Endodermal cell (in vitro differentiated cells): ENCODE results near the gene ANKRD35. TPM values are rescaled to one million over a fixed set of nuclear protein-coding genes. Genes with fewer than 3 reads are reported as not detected.

ENCODE experiments used
- DNase-seq: peaks from one replicate; pipeline ENCODE4 v3.0.0-alpha.2; 2017
- H3K27ac ChIP-seq: 2 replicates; pipeline ENCODE4 v1.5.1; 2013; ENCODE audit warnings: mild to moderate bottlenecking, low read depth, low read length, moderate library complexity
- H3K27me3 ChIP-seq: 2 replicates; pipeline ENCODE4 v1.6.1; 2013; ENCODE audit warnings: mild to moderate bottlenecking, low read length, moderate library complexity; ENCODE audit not compliant: insufficient read depth, control insufficient read depth, poor library complexity, severe bottlenecking
- H3K36me3 ChIP-seq: 2 replicates; pipeline ENCODE4 v1.7.0; 2013; ENCODE audit warnings: mild to moderate bottlenecking, low read length, moderate library complexity; ENCODE audit not compliant: control insufficient read depth, insufficient read depth
- H3K4me1 ChIP-seq: one replicate; pipeline ENCODE4 v1.7.0; 2013; ENCODE audit warnings: low read length; ENCODE audit not compliant: control insufficient read depth, insufficient read depth
- H3K4me3 ChIP-seq: 2 replicates; pipeline ENCODE4 v1.5.1; 2013; ENCODE audit warnings: mild to moderate bottlenecking, low read length, moderate library complexity
- H3K9ac ChIP-seq: 2 replicates; pipeline ENCODE4 v1.6.1; 2013; ENCODE audit warnings: mild to moderate bottlenecking, low read length, moderate library complexity; ENCODE audit not compliant: poor library complexity, severe bottlenecking; ENCODE audit errors: extremely low read depth
- H3K9me3 ChIP-seq: 2 replicates; pipeline ENCODE4 v1.6.1; 2013; ENCODE audit warnings: mild to moderate bottlenecking, low read length, moderate library complexity; ENCODE audit not compliant: control insufficient read depth
- H3K27ac Mint-ChIP-seq: 2 replicates; pipeline ENCODE4 v1.8.0; 2020; ENCODE audit warnings: mixed read lengths
- H3K27me3 Mint-ChIP-seq: 2 replicates; pipeline ENCODE4 v1.8.0; 2021; ENCODE audit warnings: mild to moderate bottlenecking, mixed read lengths; ENCODE audit not compliant: insufficient read depth
- H3K36me3 Mint-ChIP-seq: 2 replicates; pipeline ENCODE4 v1.8.0; 2020; ENCODE audit warnings: low read depth, mixed read lengths
- H3K4me1 Mint-ChIP-seq: 2 replicates; pipeline ENCODE4 v1.8.0; 2020; ENCODE audit warnings: mixed read lengths
- H3K4me3 Mint-ChIP-seq: 2 replicates; pipeline ENCODE4 v1.8.0; 2020; ENCODE audit warnings: mild to moderate bottlenecking, moderate library complexity, mixed read lengths
- H3K9me3 Mint-ChIP-seq: 2 replicates; pipeline ENCODE4 v1.8.0; 2020; ENCODE audit warnings: mild to moderate bottlenecking, mixed read lengths
- WGBS, 2 experiments: methylation state at CpG; one replicate each; pipeline versions ENCODE4 v1.1.5 to v1.1.7; 2013; ENCODE audit warnings: missing lambda C conversion rate in 2 of 2, mixed read lengths in 1 of 2; ENCODE audit not compliant: insufficient coverage in 1 of 2, insufficient read length in 1 of 2; 5-methylcytosine and 5-hydroxymethylcytosine counted together
- total RNA-seq, 2 donors: library from RNA; stranded (reverse); fragmentation: NEBNext Ultra II Directional in 1 of 2; extraction: Animal tissue kit (Norgen Biotek cat#: 25700) in 1 of 2; gene quantifications; 2 replicates in 1 of 2; 3 replicates in 1 of 2; pipeline ENCODE4 v1.2.1, GENCODE V29; 2021
- TF ChIP-seq, protein P1 (sequence below): fragments of 200-600 bp; sonication (generic); conservative IDR thresholded peaks from 2 replicates; pipeline ENCODE4 v1.5.0; 2021; ENCODE audit warnings: antibody characterized with exemption, mild to moderate bottlenecking

Gene ANKRD35
- total RNA-seq, 2 donors from 2014 or later = 0.88 to 1.4 TPM

DNA sequence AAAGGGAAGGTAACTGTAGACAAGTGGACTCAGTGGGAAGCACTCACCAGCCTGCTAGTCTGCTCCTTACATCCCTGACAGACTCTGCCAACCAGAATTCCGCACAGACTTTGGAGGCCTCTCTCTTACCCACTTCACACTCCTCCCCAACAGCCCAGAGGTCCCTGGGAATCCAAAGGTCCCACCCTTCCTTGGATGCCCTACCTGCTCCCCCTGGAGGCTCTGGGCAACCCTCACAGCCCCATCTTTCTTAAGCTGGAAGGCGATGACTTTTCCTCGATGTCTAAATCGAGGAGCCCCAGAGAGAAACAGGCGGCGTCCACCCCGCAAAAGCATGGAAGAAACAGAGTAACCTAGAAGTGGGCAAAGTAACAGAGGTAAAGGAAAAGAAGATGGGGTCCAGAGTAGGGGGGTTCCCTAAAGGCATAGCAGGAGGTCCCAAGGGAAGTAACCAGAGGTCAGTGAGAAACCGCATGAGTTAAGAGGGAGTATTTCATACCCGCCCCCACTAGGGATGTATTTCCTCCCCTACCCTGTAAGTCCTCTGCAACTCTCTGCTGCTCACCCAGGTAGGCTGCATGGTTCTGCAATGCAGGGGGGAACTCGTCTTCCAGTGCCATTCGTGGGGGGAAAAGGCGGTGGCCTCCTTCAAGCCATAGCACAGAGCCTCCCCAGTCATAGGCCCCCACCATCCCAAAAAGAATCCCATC, 15.8 kb upstream of the ANKRD35 start:
- Histone ChIP-seq H3K9ac (no peak overlapping the region), H3K27ac (no peak overlapping the region), H3K36me3 (no peaks in the 10 kb centered on the region), H3K27me3 (no peaks in the 10 kb centered on the region), H3K9me3 (no peaks in the 10 kb centered on the region), H3K4me1 (no peaks in the 10 kb centered on the region), H3K4me3 (no peak overlapping the region)
- Mint-ChIP-seq H3K9me3 (no peaks in the 10 kb centered on the region), H3K27ac (no peak overlapping the region), H3K36me3 (no peaks in the 10 kb centered on the region), H3K4me1 (peaks cover 7% of the 10 kb centered on the region), H3K4me3 (no peak overlapping the region), H3K27me3 (peaks cover 22% of the 10 kb centered on the region)
- TF ChIP-seq, protein P1, sequence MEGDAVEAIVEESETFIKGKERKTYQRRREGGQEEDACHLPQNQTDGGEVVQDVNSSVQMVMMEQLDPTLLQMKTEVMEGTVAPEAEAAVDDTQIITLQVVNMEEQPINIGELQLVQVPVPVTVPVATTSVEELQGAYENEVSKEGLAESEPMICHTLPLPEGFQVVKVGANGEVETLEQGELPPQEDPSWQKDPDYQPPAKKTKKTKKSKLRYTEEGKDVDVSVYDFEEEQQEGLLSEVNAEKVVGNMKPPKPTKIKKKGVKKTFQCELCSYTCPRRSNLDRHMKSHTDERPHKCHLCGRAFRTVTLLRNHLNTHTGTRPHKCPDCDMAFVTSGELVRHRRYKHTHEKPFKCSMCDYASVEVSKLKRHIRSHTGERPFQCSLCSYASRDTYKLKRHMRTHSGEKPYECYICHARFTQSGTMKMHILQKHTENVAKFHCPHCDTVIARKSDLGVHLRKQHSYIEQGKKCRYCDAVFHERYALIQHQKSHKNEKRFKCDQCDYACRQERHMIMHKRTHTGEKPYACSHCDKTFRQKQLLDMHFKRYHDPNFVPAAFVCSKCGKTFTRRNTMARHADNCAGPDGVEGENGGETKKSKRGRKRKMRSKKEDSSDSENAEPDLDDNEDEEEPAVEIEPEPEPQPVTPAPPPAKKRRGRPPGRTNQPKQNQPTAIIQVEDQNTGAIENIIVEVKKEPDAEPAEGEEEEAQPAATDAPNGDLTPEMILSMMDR = peak; percentile 58
- DNase-seq = peak; percentile 69
- WGBS, 2 experiments = 92 to 96% methylated on average over 7 to 12 of the region's 12 CpGs

DNA sequence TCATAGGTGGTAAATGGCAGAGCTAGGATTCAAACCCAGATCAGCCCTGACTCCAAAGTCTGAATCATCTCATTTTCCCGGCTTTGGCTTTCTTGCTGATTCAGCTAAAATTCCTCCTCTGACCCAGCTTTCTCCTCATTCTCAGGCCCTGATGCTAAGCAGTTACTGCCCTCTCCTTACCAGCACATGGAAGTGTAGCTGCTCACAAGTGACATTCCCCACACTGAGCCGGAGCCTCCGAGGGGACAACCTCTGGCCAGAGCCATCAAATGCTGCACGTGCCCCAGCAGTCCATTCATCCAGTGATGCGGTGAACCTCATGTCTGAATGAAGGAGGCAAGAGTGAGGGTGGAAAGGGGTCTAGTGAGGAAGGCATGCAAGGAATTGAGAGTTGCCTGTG, 13.1 kb upstream of the ANKRD35 start:
- WGBS, 2 experiments = 78 to 93% methylated on average over 4 to 5 of the region's 5 CpGs
- Mint-ChIP-seq H3K27me3 (peaks cover 35% of the 10 kb centered on the region), H3K4me1 (peaks cover 7% of the 10 kb centered on the region), H3K4me3 (no peak overlapping the region), H3K9me3 (no peaks in the 10 kb centered on the region), H3K27ac (no peak overlapping the region), H3K36me3 (no peaks in the 10 kb centered on the region)
- Histone ChIP-seq H3K9ac (no peak overlapping the region), H3K27me3 (no peaks in the 10 kb centered on the region), H3K9me3 (no peaks in the 10 kb centered on the region), H3K4me1 (no peaks in the 10 kb centered on the region), H3K36me3 (no peaks in the 10 kb centered on the region), H3K27ac (peak overlapping the region; percentile 49), H3K4me3 (no peak overlapping the region)
- TF ChIP-seq, protein P1 = no peak
- no peak for DNase-seq

DNA sequence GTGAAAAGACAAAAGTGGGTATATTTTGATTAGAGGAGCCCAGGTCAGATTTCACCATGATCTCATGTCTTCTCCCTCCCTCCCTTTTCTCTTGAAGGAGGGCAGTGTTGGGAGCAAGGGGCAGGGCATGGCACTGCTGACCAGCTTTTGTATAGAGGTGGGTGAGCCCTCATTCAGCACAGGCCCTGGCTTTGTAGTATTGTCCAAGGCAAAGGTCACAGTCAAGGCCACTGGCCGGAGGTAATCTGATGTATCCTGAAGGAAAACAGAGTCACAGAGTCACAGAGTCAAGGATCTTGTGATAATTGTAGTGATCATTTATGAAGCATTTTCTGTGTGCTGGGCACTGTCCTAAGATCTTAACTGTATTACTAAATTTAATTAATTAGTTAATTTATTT, 12.3 kb upstream of the ANKRD35 start:
- Histone ChIP-seq H3K36me3 (no peaks in the 10 kb centered on the region), H3K27me3 (no peaks in the 10 kb centered on the region), H3K9ac (no peak overlapping the region), H3K9me3 (no peaks in the 10 kb centered on the region), H3K4me1 (no peaks in the 10 kb centered on the region), H3K4me3 (no peak overlapping the region), H3K27ac (no peak overlapping the region)
- H3K9me3 Mint-ChIP-seq = no peaks in the 10 kb centered on the region
- no peaks in the 10 kb centered on the region for H3K36me3 Mint-ChIP-seq
- H3K27ac Mint-ChIP-seq = no peak overlapping the region
- 100% methylated on average over 1 of the region's 1 CpG; no CpG with 5 or more reads in 1 of the 2 experiments for WGBS, 2 experiments
- H3K4me3 Mint-ChIP-seq = no peak overlapping the region
- peaks cover 34% of the 10 kb centered on the region for H3K27me3 Mint-ChIP-seq
- TF ChIP-seq, protein P1 = no peak
- no peak for DNase-seq
- H3K4me1 Mint-ChIP-seq = peaks cover 7% of the 10 kb centered on the region
